Tibial nerve (tissue), 3 donors: ENCODE results near the gene SFT2D3.

Source experiments
- POLR2A ChIP-seq, 2 donors: fragments of 450-650 bp; IDR thresholded peaks; one replicate each; pipeline ENCODE4 v1.6.1; 2017; ENCODE audit warnings: antibody characterized with exemption in 2 of 2, mild to moderate bottlenecking in 2 of 2, moderate library complexity in 2 of 2
- TF ChIP-seq, protein P1 (sequence below), 5 experiments: fragments of 200-600 bp in 3 of 5; fragments of 450-650 bp in 2 of 5; sonication (generic) in 3 of 5; IDR thresholded peaks; one replicate each; pipeline ENCODE4 v1.5.1; 2016 to 2019; ENCODE audit warnings: antibody characterized with exemption in 5 of 5, mild to moderate bottlenecking in 3 of 5, moderate library complexity in 2 of 5

DNA sequence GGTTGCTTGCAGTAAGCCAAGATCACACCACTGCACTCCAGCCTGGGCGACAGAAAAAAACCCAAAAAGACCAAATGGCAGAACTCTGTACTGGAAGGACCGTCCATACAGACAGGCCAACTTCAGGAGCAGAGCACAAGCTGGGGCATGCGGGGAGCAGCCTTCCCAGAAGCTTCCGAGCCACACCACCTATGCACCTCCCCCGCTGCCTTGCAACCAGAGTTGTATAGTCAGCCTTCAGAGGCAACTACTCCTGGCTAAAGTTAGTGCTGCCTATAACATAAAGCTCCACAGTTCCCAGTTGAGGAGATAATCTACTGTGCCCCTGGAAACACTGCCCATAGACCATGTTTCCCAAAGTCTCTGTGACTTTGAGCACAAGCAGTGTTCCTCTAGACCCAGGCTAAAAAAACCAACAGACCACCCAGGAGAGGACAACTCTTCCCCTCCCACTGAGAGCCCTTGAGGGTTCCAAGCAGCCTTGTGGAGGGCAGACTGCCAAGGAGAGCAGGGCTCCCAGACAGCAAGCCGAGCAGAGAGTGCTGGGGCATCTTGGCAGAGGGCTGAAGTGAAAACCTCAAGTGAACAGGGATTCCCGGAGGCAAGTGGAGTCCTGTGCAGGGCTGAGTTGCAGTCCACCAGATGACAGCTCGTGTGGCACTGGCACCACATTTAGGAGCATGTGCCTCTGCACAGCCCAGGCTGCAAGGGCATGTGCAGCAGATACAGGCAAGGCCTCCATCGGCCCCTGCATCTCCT lies 6.8 kb downstream of the SFT2D3 start:
- TF ChIP-seq, protein P1, sequence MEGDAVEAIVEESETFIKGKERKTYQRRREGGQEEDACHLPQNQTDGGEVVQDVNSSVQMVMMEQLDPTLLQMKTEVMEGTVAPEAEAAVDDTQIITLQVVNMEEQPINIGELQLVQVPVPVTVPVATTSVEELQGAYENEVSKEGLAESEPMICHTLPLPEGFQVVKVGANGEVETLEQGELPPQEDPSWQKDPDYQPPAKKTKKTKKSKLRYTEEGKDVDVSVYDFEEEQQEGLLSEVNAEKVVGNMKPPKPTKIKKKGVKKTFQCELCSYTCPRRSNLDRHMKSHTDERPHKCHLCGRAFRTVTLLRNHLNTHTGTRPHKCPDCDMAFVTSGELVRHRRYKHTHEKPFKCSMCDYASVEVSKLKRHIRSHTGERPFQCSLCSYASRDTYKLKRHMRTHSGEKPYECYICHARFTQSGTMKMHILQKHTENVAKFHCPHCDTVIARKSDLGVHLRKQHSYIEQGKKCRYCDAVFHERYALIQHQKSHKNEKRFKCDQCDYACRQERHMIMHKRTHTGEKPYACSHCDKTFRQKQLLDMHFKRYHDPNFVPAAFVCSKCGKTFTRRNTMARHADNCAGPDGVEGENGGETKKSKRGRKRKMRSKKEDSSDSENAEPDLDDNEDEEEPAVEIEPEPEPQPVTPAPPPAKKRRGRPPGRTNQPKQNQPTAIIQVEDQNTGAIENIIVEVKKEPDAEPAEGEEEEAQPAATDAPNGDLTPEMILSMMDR (IDR thresholded peaks at IDR 0.05), result no peak
- no peak for TF ChIP-seq POLR2A (IDR thresholded peaks at IDR 0.05)
